DMS79 (cell line): ENCODE results near the gene ALDH6A1.
"Not testable (repeated sequence)": the region's sequence is repeated elsewhere in the genome, so short reads cannot be mapped to it uniquely, and the experiment has no call there.

ENCODE experiments used
- DNase-seq: peaks from one replicate; lab custom pipeline; 2025; lab: John Stamatoyannopoulos, UW

The ALDH6A1 gene

GRCh38 chr14:74084277-74085046, at the start of gene ALDH6A1, which contains the start of gene LIN52:
TSS of gene ALDH6A1 (minus strand) at chr14:74084453. CDS start at chr14:74084394, 59 bp downstream.
TSS of gene LIN52 (plus strand) at chr14:74084956. CDS start at chr14:74084975, 19 bp downstream.
- DNase-seq: peak; percentile 100

DNA sequence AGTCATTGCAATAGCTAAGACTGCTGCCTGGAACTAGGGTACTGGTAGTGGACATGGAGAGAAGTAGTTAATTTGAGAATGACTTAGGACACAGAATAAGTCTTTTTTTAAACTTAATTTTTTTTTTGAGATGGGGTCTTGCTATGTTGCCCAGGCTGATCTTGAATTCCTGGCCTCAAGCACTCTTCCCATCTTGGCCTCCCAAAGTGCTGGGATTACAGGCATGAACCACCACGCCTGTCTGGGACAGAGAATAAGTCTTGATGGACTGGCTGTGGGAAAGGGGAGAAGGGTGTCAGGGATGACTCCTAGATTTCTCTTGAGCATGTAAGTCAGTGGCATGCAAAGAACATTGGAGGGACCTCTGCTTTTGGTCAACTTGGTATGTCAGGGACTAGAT, 43.4 kb upstream of the ALDH6A1 start:
- DNase-seq: no peak

DNA sequence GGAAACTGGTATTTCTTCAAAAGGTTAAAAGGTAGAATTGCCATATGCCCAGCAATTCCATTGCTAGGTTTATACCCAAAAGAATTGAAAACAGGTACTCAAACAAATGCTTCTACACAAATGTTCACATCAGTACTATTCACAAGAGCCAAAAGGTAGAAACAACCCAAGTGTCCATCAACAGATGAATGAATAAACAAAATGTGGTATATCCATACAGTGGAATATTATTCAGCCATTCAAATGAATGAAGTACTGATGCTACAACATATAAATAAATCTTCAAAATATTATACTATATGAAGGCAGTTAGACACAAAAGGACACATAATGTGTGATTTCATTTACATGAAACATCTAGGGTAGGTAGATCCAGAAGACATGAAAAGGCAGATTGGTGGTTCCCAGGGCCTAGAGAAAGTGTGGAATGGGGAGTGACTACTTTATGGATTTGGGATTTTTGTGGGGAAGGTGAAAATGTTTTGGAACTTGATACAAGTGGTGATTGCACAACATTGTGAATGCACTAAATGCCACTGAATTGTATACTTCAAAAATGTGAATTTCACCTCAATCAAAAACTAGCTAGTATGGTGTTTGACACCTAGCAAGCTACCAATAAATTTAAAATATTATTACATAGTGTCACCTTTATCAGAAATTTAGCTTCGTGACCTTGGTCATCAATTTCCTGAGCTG, 42.2 kb upstream of the ALDH6A1 start:
- DNase-seq: no peak

- DNase-seq: not testable (repeated sequence)
These were observed 41.2 kb upstream of the ALDH6A1 start for GRCh38 chr14:74125487-74125886.

DNA sequence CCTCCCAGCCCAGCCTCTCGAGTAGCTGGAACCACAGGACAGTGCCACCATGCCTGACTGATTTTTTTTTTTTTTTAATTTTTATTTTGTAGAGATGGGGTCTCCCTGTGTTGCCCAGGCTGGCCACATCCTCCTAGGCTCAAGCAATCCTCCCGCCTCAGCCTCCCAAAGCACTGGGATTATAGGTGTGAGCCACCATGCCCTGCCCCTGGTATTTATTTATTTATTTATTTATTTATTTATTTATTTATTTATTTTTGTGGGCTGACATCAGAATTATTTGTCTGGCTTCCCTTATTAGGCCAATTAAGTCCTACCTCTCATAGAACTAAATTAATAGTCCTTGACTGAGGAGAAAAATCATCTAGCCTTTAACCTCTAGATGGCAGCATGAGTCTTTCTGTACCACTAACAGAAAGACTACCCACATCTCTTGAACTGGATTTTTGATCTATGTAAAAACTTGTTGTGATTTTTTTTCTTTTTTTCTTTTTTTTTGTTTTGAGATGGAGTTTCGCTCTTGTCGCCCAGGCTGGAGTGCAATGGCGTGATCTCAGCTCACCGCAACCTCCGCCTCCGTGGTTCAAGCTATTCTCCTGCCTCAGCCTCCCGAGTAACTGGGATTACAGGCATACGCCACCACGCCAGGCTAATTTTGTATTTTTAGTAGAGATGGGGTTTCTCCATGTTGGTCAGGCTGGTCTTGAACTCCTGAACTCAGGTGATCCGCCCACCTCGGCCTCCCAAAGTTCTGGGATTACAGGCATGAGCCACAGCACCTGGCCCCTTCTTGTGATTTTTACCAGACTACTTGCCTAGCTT, 27.4 kb upstream of the ALDH6A1 start:
- peak; percentile 41 for DNase-seq

DNA sequence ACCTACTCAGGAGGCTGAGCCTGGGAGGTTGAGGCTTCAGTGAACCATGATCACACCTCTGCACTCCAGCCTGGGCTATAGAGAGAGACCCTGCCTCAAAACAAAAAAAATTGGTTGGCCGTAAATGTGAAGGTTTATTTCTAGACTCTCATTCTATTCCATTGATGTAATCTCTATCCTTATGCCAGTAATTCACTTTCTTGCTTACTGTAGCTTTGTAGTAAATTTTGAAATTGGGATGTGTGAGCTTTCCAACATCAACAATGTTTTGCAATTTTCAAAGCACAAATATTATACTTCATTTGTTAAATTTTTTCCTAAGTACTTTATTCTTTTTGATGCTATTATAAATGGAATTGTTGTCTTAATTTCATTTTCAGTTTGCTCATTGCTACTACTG, 25.1 kb upstream of the ALDH6A1 start:
- no peak for DNase-seq

GRCh38 chr14:74105381-74105780, 21.1 kb upstream of the ALDH6A1 start:
- no peak for DNase-seq

GRCh38 chr14:74089251-74090020, 5.2 kb upstream of the ALDH6A1 start:
- DNase-seq: no peak

DNA sequence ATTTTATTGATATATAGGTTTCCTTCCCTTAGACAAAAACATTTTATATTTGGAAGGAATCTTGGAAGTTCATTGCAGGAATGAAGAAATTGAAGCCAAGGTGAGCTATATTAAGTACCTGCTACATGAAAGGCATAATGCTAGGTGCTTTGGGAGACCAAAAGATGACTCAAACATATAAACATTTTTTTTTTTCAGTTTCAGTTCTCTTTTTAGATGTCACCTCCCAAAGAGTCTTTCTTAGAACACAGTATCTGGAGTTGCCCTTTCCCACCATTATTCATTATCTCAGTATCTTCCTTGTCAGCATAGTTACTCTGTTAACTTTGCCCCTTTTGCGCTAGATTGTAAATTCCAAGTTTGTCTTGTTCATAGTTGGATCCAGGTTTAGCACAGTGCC, 1.6 kb upstream of the ALDH6A1 start:
- DNase-seq: no peak

- peak; percentile 57 for DNase-seq
These were observed 889 bp upstream of the ALDH6A1 start for GRCh38 chr14:74085047-74085637.

GRCh38 chr14:74083784-74084276, 423 bp downstream of the ALDH6A1 start:
- DNase-seq: no peak

GRCh38 chr14:74083161-74083560, 1.1 kb downstream of the ALDH6A1 start:
- DNase-seq: no peak

- no peak for DNase-seq
These were observed 2.8 kb downstream of the ALDH6A1 start for GRCh38 chr14:74081491-74081890.

GRCh38 chr14:74080820-74081460, 3.3 kb downstream of the ALDH6A1 start:
- no peak for DNase-seq

- no peak for DNase-seq
These were observed 6.9 kb downstream of the ALDH6A1 start for GRCh38 chr14:74077401-74077800.

DNA sequence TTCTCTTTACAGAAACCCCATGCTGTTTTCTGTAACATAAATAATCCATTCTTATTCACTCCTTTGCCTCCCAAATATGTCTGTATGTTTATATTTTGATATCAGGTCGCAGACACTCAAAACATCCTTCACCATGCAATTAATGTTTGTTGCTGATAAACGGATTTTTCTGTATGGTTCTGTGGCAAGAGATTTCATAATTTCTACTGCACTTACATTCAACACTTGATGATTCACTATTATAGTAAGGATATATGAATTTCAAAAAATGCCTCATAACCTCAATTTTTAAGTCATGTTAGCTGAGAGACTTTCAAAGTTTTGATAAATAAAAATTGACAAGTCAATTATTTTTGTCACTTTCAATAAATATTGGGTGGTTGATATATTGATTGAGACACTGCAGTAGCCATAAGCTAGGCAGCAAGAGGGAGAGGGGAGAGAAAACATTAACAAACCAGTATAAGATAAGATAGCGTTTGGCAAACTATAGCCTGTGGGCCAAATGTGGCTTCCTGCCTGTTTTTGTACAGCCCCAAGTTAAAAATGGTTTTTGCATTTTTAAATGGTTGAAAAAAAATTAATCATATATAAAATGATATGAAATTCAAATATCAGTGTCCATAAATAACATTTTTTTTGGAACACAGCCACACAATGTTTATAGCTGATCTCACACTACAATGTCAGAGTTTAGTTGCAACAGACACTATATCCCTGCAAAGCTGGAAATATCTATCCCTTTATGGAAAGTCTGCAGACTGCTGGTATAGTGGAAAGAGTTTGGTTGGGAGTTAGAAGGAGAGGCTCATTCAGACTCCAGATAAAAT, 18.3 kb downstream of the ALDH6A1 start:
- no peak for DNase-seq

GRCh38 chr14:74064883-74065282, 19.4 kb downstream of the ALDH6A1 start:
- no peak for DNase-seq

GRCh38 chr14:74064426-74064825, 19.8 kb downstream of the ALDH6A1 start:
- DNase-seq: no peak

GRCh38 chr14:74062809-74063150, 21.5 kb downstream of the ALDH6A1 start:
- DNase-seq: no peak
